ENCODE results near the gene PRAMEF18. TPM values are rescaled to one million over a fixed set of nuclear protein-coding genes. Genes with fewer than 3 reads are reported as not detected.
"Not testable (repeated sequence)": the region's sequence is repeated elsewhere in the genome, so short reads cannot be mapped to it uniquely, and the experiment has no call there.

The PRAMEF18 gene
- polyA plus RNA-seq, 1 donor (not counting 4 experiments of a cell fraction or from before 2014, with no cell fraction given): not detected

- no peak overlapping the region for H2AFZ ChIP-seq (ENCODE audit: control insufficient read depth, low read length)
- H3K79me2 ChIP-seq (ENCODE audit: control insufficient read depth, insufficient read depth, low read length): no peaks in the 10 kb centered on the region
- H3K9me3 ChIP-seq (ENCODE audit: control insufficient read depth, low read depth, low read length): no peaks in the 10 kb centered on the region
- no peak overlapping the region for H3K4me2 ChIP-seq (ENCODE audit: control insufficient read depth, extremely low read depth, insufficient read depth, low read depth, low read length)
- H3K4me3 ChIP-seq (ENCODE audit: control insufficient read depth in 2 of 3, extremely low read depth in 1 of 3, insufficient read depth in 2 of 3, low read depth in 1 of 3, low read length in 3 of 3): no peak overlapping the region
- dilution Hi-C loops (cut with MboI; ENCODE audit: extremely low pct_ligation_motif_present, low sequenced_read_pairs): no loop called here
- H3K4me1 ChIP-seq (ENCODE audit: control insufficient read depth, extremely low read depth, insufficient read depth, low read length): no peaks in the 10 kb centered on the region
- no peaks in the 10 kb centered on the region for H3K27me3 ChIP-seq (ENCODE audit: control insufficient read depth, extremely low read depth, insufficient read depth, low read length)
- DNase-seq (ENCODE audit: low read depth, low spot score) (no peak), FAIRE-seq (no peak)
- no peak overlapping the region for H3K9ac ChIP-seq (ENCODE audit: control insufficient read depth, extremely low read depth, insufficient read depth, low read length)
- no peaks in the 10 kb centered on the region for H3K36me3 ChIP-seq (ENCODE audit: control insufficient read depth in 2 of 2, extremely low read depth in 1 of 2, insufficient read depth in 2 of 2, low read length in 2 of 2)
- TF ChIP-seq EZH2 (IDR thresholded peaks at IDR 0.05; ENCODE audit: low read length) (no peak), CTCF (optimal IDR thresholded peaks at IDR 0.05 in 1 of 3, IDR thresholded peaks at IDR 0.05 in 1 of 3, conservative IDR thresholded peaks at IDR 0.05 in 1 of 3; ENCODE audit: extremely low read depth in 1 of 3, insufficient read depth in 2 of 3, low read length in 3 of 3) (peak in 1 of 3 experiments; percentile 45)
- no peaks in the 10 kb centered on the region for H3K9me1 ChIP-seq (ENCODE audit: control insufficient read depth, extremely low read depth, insufficient read depth, low read length)
- no peak overlapping the region for H3K27ac ChIP-seq (ENCODE audit: control insufficient read depth, insufficient read depth, low read length)
- H4K20me1 ChIP-seq (ENCODE audit: control insufficient read depth, extremely low read depth, insufficient read depth, low read length): no peaks in the 10 kb centered on the region
These were observed 2.4 kb upstream of the PRAMEF18 start for GRCh38 chr1:13228343-13228781.

DNA sequence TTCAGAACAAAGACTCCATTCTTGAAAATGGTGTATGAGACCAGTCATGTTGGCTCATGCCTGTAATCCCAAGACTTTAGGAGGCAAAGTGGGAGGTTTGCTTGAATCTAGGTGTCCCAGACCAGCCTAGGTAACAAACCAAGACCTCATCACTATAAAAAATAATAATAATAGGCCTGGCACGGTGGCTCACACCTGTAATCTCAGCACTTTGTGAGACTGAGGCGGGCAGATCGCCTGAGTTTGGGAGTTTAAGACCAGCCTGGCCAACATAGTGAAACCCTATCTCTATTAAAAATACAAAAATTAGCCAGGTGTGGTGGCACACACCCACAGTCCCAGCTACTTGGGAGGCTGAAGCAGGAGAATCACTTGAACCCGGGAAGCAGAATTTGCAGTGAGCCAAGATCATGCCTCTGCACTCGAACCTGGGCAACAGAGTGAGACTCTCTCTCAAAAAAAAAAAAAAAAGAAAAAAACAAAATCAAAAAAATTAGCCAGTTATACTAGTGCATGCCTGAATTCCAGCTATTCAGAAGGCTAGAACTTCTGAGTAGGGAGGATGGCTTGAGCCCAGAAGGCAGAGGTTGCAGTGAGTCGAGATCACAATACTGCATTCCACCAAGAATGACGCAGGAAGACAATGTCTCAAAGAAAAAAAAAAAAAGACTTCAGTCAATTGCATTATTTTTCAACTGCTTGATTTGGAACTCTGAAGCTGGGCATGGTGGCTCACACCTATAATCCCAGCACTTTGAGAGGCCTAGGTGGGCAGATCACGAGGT, 1.5 kb upstream of the PRAMEF18 start:
- H3K9ac ChIP-seq (ENCODE audit: control insufficient read depth, extremely low read depth, insufficient read depth, low read length); H3K27me3 ChIP-seq (ENCODE audit: control insufficient read depth, extremely low read depth, insufficient read depth, low read length); H3K4me3 ChIP-seq (ENCODE audit: control insufficient read depth in 2 of 3, extremely low read depth in 1 of 3, insufficient read depth in 2 of 3, low read depth in 1 of 3, low read length in 3 of 3); H3K79me2 ChIP-seq (ENCODE audit: control insufficient read depth, insufficient read depth, low read length); DNase-seq (ENCODE audit: low read depth, low spot score); H2AFZ ChIP-seq (ENCODE audit: control insufficient read depth, low read length); H3K27ac ChIP-seq (ENCODE audit: control insufficient read depth, insufficient read depth, low read length); H3K36me3 ChIP-seq (ENCODE audit: control insufficient read depth in 2 of 2, extremely low read depth in 1 of 2, insufficient read depth in 2 of 2, low read length in 2 of 2); H3K9me1 ChIP-seq (ENCODE audit: control insufficient read depth, extremely low read depth, insufficient read depth, low read length); H3K9me3 ChIP-seq (ENCODE audit: control insufficient read depth, low read depth, low read length); FAIRE-seq; H3K4me2 ChIP-seq (ENCODE audit: control insufficient read depth, extremely low read depth, insufficient read depth, low read depth, low read length); H3K4me1 ChIP-seq (ENCODE audit: control insufficient read depth, extremely low read depth, insufficient read depth, low read length); H4K20me1 ChIP-seq (ENCODE audit: control insufficient read depth, extremely low read depth, insufficient read depth, low read length); dilution Hi-C loops (cut with MboI; ENCODE audit: extremely low pct_ligation_motif_present, low sequenced_read_pairs): not testable (repeated sequence)
